Measurements from ENCODE around the gene NXN.

DNA sequence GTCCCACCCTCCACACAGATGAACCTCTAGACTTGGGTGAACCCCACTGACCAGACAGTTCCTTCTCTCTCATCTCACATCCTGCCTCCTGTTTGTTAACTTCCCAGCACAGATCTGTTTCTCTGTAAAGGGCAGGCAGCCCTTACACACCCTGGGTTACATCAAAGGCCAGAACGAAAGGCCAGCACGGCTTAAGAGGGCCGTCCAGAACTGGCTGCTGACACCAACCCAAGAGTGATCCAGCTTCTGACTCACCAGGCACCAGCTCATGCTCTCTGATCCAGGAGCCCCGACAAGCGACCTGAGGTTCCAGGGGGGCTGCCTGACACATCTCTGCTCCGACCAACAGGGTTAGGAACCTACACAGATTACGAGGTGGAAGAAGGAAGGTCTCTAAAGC is 110.5 kb downstream of the NXN start:
- TF ChIP-seq, protein P1, sequence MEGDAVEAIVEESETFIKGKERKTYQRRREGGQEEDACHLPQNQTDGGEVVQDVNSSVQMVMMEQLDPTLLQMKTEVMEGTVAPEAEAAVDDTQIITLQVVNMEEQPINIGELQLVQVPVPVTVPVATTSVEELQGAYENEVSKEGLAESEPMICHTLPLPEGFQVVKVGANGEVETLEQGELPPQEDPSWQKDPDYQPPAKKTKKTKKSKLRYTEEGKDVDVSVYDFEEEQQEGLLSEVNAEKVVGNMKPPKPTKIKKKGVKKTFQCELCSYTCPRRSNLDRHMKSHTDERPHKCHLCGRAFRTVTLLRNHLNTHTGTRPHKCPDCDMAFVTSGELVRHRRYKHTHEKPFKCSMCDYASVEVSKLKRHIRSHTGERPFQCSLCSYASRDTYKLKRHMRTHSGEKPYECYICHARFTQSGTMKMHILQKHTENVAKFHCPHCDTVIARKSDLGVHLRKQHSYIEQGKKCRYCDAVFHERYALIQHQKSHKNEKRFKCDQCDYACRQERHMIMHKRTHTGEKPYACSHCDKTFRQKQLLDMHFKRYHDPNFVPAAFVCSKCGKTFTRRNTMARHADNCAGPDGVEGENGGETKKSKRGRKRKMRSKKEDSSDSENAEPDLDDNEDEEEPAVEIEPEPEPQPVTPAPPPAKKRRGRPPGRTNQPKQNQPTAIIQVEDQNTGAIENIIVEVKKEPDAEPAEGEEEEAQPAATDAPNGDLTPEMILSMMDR (IDR thresholded peaks at IDR 0.05) = no peak
- no peak for TF ChIP-seq POLR2A (IDR thresholded peaks at IDR 0.05)
